Kidney epithelial cell (primary cell): ENCODE measurements around the gene PCP4. TPM values are rescaled to one million over a fixed set of nuclear protein-coding genes. Genes with fewer than 3 reads are reported as not detected.

Experiments used
- DNase-seq: peaks from one replicate; pipeline ENCODE4 v3.0.0-alpha.2; 2010; ENCODE audit warnings: low read depth
- H3K27me3 ChIP-seq: 2 replicates; pipeline ENCODE4 v1.6.0; 2011; ENCODE audit warnings: low read length; ENCODE audit not compliant: control insufficient read depth, insufficient read depth
- H3K36me3 ChIP-seq: 2 replicates; pipeline ENCODE4 v1.5.1; 2011; ENCODE audit warnings: low read length; ENCODE audit not compliant: control insufficient read depth, insufficient read depth
- H3K4me3 ChIP-seq: 2 replicates; pipeline ENCODE4 v1.5.1; 2011; ENCODE audit warnings: low read depth, mild to moderate bottlenecking, control low read depth, low read length
- total RNA-seq: library from RNA; depleted of rRNA; stranded (reverse); fragments of >200 nt; gene quantifications from 2 replicates; pipeline ENCODE4 v1.2.3, GENCODE V29; 2015
- TF ChIP-seq, protein P1 (sequence below): IDR thresholded peaks from 2 replicates; pipeline ENCODE4 v1.5.1; 2011; ENCODE audit warnings: mild to moderate bottlenecking, moderate library complexity, low read length, control low read depth, inconsistent platforms; ENCODE audit not compliant: insufficient read depth, poor library complexity, severe bottlenecking

Gene PCP4
- total RNA-seq, 1 donor from 2014 or later: 1.2 TPM

DNA sequence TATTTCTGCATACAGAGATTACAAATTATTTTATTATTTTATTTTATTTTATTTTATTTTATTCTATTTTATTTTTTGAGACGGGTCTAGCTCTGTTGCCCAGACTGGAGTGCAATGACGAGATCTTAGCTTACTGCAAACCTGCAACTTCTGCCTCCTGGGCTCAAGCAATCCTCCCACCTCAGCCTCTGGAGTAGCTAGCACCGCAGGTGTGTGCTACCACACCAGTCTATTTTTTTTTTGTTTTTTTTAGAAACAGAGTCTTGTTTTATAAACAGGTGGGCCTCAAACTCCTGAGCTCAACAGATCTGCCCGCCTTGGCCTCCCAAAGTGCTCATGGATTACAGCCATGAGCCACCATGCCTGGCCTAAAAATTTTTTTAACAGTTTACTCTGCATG is 88.1 kb downstream of the PCP4 start:
- DNase-seq: no peak
- H3K36me3 ChIP-seq: no peaks in the 10 kb centered on the region
- H3K27me3 ChIP-seq: no peaks in the 10 kb centered on the region
- TF ChIP-seq, protein P1, sequence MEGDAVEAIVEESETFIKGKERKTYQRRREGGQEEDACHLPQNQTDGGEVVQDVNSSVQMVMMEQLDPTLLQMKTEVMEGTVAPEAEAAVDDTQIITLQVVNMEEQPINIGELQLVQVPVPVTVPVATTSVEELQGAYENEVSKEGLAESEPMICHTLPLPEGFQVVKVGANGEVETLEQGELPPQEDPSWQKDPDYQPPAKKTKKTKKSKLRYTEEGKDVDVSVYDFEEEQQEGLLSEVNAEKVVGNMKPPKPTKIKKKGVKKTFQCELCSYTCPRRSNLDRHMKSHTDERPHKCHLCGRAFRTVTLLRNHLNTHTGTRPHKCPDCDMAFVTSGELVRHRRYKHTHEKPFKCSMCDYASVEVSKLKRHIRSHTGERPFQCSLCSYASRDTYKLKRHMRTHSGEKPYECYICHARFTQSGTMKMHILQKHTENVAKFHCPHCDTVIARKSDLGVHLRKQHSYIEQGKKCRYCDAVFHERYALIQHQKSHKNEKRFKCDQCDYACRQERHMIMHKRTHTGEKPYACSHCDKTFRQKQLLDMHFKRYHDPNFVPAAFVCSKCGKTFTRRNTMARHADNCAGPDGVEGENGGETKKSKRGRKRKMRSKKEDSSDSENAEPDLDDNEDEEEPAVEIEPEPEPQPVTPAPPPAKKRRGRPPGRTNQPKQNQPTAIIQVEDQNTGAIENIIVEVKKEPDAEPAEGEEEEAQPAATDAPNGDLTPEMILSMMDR: no peak
- H3K4me3 ChIP-seq: no peak overlapping the region

DNA sequence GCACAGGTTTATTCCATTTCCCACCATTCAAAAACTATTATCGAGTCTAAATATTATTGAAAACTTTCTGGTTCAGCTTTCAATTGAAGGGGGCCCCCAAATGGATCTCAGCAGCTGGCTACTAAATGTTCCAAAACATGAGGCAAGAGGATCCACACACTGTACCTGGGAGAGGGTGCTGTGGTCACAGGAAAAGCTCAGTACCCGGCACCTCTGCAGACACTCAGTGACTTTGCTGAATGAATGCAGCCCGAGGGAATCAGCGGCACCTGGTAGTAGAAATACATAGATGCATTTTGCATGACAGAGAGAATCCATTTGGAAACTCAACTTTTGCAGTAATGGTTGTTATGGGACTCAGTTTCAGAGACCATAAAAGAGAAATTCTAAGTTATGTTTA is 89.3 kb downstream of the PCP4 start:
- no peak overlapping the region for H3K4me3 ChIP-seq
- DNase-seq: no peak
- no peaks in the 10 kb centered on the region for H3K36me3 ChIP-seq
- TF ChIP-seq, protein P1: no peak
- H3K27me3 ChIP-seq: no peaks in the 10 kb centered on the region

DNA sequence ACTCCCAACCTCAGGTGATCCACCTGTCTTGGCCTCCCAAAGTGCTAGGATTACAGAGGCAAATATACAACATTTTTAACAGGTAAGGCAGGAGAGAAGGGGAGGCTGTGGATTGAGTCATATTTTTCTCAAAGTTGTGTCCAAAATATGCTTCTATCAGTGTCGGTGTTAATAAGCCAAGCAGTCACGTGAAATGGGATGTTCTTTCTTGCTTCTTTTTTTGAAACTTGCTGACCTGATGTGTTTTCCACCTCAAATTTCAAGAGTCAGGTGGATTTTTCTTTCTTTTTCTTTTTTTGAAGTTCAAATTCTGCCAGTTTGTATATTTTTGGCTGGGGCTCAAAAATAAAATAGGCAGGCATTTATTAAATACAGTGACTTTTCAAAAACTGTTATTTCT is 91.5 kb downstream of the PCP4 start:
- Histone ChIP-seq H3K27me3 (no peaks in the 10 kb centered on the region), H3K36me3 (no peaks in the 10 kb centered on the region), H3K4me3 (no peak overlapping the region)
- TF ChIP-seq, protein P1: no peak
- DNase-seq: no peak

DNA sequence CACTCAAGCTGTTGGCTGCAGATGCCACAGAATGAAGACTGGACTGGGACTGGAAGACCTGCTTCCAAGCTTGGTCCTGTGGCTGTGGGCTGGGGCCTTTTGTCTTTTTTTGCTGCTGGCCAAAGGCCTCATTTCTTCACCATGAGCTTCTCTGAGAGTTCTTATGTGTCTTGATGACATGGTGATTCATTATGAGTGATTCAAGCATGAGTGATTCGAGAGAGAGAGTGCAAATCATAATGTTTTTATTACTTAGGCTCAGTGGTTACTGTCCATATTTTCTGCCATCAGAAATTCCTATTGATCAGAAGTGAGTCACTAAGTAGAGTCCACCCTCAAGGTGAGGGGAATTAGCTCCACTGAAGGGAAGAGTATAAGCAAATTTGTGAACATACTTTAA is 94.0 kb downstream of the PCP4 start:
- Histone ChIP-seq H3K4me3 (no peak overlapping the region), H3K36me3 (no peaks in the 10 kb centered on the region), H3K27me3 (no peaks in the 10 kb centered on the region)
- TF ChIP-seq, protein P1: no peak
- DNase-seq: no peak

DNA sequence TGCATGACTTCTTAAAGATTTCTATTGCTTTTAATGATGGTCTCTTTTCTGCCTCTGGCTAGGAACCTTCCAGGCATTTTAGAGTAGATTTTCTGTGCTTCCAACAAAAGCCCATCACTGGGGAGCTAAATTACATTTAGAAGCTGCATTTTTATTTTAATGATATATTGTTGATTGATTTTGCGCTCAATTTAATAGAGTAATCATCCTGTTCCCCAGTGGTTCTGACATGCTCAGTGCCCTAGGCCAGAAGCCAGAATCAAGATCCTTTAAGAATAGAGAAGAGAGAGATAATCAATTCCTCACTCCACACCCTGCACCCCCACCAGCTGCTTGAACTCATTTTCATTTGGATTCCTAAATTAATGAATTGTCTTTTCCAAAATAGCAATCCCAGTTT is 97.8 kb downstream of the PCP4 start:
- Histone ChIP-seq H3K27me3 (no peaks in the 10 kb centered on the region), H3K36me3 (no peaks in the 10 kb centered on the region), H3K4me3 (no peak overlapping the region)
- TF ChIP-seq, protein P1: no peak
- DNase-seq: no peak

DNA sequence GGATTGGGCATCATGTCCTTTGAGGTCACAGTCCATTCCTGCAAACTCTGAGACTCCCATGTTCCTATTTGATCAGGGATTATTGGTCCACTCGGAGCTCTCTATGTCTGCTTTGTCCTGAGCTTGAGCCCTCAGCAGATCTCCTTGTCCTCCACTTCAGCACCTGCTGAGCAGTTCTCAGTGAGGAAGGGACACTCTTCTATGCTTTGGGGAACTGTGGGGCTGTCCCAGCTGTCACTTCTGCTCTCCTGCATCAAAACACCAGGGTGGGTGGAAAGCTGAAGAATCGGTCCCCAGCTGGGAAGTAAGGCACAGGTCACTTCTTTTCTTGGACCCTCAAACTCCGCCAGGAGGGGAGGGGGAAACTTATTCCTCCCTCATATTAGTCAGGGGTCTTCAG is 99.5 kb downstream of the PCP4 start:
- TF ChIP-seq, protein P1: no peak
- Histone ChIP-seq H3K4me3 (no peak overlapping the region), H3K27me3 (no peaks in the 10 kb centered on the region), H3K36me3 (no peaks in the 10 kb centered on the region)
- DNase-seq: no peak
